Measurements from ENCODE around the gene TRPV2.

DNA sequence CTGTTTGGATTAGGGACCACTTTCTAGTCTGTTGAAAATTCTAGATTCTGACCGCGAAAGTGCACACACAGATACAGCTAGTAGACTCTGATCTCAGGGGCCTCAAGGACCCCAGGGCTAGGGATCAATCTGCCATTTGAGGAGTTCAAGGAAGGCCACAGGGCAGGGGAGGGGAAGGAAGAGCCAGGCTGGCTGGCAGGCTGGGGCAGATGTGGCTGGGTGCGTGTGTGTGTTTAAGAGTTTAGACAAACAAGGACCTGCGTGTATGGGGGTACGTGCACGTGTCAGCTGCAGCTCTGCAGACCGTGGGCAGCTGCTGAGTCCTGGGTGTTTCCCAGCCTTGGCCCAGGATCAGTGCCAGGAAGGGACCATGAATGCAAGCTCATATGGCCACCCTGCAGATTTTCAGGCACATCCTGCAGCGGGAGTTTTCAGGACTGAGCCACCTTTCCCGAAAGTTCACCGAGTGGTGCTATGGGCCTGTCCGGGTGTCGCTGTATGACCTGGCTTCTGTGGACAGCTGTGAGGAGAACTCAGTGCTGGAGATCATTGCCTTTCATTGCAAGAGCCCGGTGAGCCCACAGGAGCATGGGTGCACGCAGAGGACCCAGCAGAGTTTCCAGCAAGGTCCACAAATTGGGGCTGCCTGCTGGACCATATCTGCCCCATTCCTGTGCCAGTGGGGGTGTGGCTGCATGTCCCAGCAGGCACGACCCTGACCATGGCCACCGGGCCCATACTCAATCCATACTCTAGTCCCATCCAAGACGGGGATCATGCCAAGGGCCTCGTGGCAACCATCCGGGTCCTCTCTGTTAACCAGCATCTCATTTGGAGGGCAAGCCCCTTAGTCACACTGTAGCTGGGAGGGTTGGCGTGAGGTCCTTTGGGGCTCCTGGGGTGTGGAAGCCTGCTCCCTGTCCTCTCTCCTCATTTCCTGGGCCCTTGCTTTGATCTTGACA lies 10.6 kb downstream of the TRPV2 start:
- TF ChIP-seq, protein P1, sequence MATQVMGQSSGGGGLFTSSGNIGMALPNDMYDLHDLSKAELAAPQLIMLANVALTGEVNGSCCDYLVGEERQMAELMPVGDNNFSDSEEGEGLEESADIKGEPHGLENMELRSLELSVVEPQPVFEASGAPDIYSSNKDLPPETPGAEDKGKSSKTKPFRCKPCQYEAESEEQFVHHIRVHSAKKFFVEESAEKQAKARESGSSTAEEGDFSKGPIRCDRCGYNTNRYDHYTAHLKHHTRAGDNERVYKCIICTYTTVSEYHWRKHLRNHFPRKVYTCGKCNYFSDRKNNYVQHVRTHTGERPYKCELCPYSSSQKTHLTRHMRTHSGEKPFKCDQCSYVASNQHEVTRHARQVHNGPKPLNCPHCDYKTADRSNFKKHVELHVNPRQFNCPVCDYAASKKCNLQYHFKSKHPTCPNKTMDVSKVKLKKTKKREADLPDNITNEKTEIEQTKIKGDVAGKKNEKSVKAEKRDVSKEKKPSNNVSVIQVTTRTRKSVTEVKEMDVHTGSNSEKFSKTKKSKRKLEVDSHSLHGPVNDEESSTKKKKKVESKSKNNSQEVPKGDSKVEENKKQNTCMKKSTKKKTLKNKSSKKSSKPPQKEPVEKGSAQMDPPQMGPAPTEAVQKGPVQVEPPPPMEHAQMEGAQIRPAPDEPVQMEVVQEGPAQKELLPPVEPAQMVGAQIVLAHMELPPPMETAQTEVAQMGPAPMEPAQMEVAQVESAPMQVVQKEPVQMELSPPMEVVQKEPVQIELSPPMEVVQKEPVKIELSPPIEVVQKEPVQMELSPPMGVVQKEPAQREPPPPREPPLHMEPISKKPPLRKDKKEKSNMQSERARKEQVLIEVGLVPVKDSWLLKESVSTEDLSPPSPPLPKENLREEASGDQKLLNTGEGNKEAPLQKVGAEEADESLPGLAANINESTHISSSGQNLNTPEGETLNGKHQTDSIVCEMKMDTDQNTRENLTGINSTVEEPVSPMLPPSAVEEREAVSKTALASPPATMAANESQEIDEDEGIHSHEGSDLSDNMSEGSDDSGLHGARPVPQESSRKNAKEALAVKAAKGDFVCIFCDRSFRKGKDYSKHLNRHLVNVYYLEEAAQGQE (IDR thresholded peaks at IDR 0.05; ENCODE audit: insufficient read depth in 1 of 2, low read depth in 2 of 2, low read length in 1 of 2) = no peak
- TF ChIP-seq TCF7L2 (IDR thresholded peaks at IDR 0.05; ENCODE audit: low read depth, low read length) (no peak), POLR2AphosphoS5 (IDR thresholded peaks at IDR 0.05; ENCODE audit: low read depth, low read length) (no peak), SIN3A (IDR thresholded peaks at IDR 0.05; ENCODE audit: borderline replicate concordance, insufficient read depth, low read depth, low read length) (no peak)
- TF ChIP-seq, protein P2, sequence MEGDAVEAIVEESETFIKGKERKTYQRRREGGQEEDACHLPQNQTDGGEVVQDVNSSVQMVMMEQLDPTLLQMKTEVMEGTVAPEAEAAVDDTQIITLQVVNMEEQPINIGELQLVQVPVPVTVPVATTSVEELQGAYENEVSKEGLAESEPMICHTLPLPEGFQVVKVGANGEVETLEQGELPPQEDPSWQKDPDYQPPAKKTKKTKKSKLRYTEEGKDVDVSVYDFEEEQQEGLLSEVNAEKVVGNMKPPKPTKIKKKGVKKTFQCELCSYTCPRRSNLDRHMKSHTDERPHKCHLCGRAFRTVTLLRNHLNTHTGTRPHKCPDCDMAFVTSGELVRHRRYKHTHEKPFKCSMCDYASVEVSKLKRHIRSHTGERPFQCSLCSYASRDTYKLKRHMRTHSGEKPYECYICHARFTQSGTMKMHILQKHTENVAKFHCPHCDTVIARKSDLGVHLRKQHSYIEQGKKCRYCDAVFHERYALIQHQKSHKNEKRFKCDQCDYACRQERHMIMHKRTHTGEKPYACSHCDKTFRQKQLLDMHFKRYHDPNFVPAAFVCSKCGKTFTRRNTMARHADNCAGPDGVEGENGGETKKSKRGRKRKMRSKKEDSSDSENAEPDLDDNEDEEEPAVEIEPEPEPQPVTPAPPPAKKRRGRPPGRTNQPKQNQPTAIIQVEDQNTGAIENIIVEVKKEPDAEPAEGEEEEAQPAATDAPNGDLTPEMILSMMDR (IDR thresholded peaks at IDR 0.05) = no peak
